Left lung (tissue), 10 donors: ENCODE data around the gene EIF4G3. TPM values are rescaled to one million over a fixed set of nuclear protein-coding genes. Genes with fewer than 3 reads are reported as not detected.

ENCODE experiments used
- ATAC-seq: fragments of 200-7000 bp; cut with Tn5 transposase; one replicate; pipeline ENCODE4 v1.9.1; 2020; ENCODE audit warnings: moderate library complexity
- DNase-seq, 4 donors: peaks; one replicate each; pipeline ENCODE4 v3.0.0-alpha.2; 2013 to 2020
- H3K27ac ChIP-seq, 2 donors: fragments of 200-600 bp; sonication (generic) in 1 of 2; one replicate each; pipeline versions ENCODE4 v1.5.0 to v1.8.0; 2020 to 2021
- H3K27me3 ChIP-seq, 2 donors: fragments of 200-600 bp; sonication (generic) in 1 of 2; one replicate each; pipeline versions ENCODE4 v1.5.0 to v1.8.0; 2020 to 2021
- H3K36me3 ChIP-seq, 2 donors: fragments of 200-600 bp; sonication (generic) in 1 of 2; one replicate each; pipeline versions ENCODE4 v1.5.0 to v1.8.0; 2020 to 2021
- H3K4me1 ChIP-seq, 2 donors: fragments of 200-600 bp; one replicate each; pipeline ENCODE4 v1.8.0; 2021
- H3K4me3 ChIP-seq, 2 donors: fragments of 200-600 bp; sonication (generic) in 1 of 2; one replicate each; pipeline versions ENCODE4 v1.5.0 to v1.8.0; 2020 to 2021; ENCODE audit warnings: mild to moderate bottlenecking in 1 of 2
- H3K9me3 ChIP-seq, 2 donors: fragments of 200-600 bp; sonication (generic) in 1 of 2; one replicate each; pipeline versions ENCODE4 v1.5.0 to v1.8.0; 2020 to 2021
- CTCF ChIP-seq, 2 donors: fragments of 200-600 bp; sonication (generic) in 1 of 2; IDR thresholded peaks; one replicate each; pipeline versions ENCODE4 v1.5.0 to v1.8.0; 2021; ENCODE audit warnings: antibody characterized with exemption in 2 of 2
- intact Hi-C, 2 donors: fragments of 100-400 bp; cut with DNase I; formaldehyde crosslinking; loops; one replicate each; pipeline versions ENCODE4 v1.11.2 to v1.14.2; 2022
- polyA plus RNA-seq, 6 donors: library from polyadenylated mRNA; unstranded; fragments of 120-200 nt; gene quantifications; one replicate each; pipeline ENCODE4 v1.2.1, GENCODE V29; 2013; ENCODE audit not compliant: insufficient read length in 6 of 6
- total RNA-seq, 2 donors: library from RNA; stranded (reverse); fragmentation: NEBNext Ultra II Directional; extraction: Animal tissue kit (Norgen Biotek cat#: 25700); gene quantifications; one replicate each; pipeline ENCODE4 v1.2.1, GENCODE V29; 2021
- donor health status: DM: no; HTN: yes; CAD: no.
- donor health status: DM: no; HTN: no; CAD: no.

Gene EIF4G3
- total and polyA plus RNA-seq, 8 donors, result 54.6 to 67.9 (median 61.7) TPM

GRCh38 chr1:20836230-20836629 is 340.5 kb downstream of the EIF4G3 start:
- TF ChIP-seq CTCF (IDR thresholded peaks at IDR 0.05), result no peak
- Histone ChIP-seq H3K36me3 (peaks cover 0 to 37% of the 10 kb centered on the region in 2 donors), H3K27ac (no peak overlapping the region), H3K27me3 (no peaks in the 10 kb centered on the region), H3K9me3 (no peaks in the 10 kb centered on the region), H3K4me1 (peaks cover 0 to 6% of the 10 kb centered on the region in 2 donors), H3K4me3 (no peak overlapping the region)
- DNase-seq (no peak), ATAC-seq (no peak)
- intact Hi-C loops, result no loop called here

GRCh38 chr1:20834780-20835179 is 341.9 kb downstream of the EIF4G3 start:
- TF ChIP-seq CTCF (IDR thresholded peaks at IDR 0.05), result no peak
- DNase-seq (no peak), ATAC-seq (no peak)
- Histone ChIP-seq H3K27me3 (no peaks in the 10 kb centered on the region), H3K27ac (no peak overlapping the region), H3K36me3 (peaks cover 0 to 27% of the 10 kb centered on the region in 2 donors), H3K4me3 (no peak overlapping the region), H3K4me1 (peaks cover 0 to 6% of the 10 kb centered on the region in 2 donors), H3K9me3 (no peaks in the 10 kb centered on the region)
- intact Hi-C loops, result no loop called here

GRCh38 chr1:20834192-20834591 is 342.5 kb downstream of the EIF4G3 start:
- Histone ChIP-seq H3K4me3 (no peak overlapping the region), H3K9me3 (no peaks in the 10 kb centered on the region), H3K27ac (no peak overlapping the region), H3K36me3 (peaks cover 0 to 22% of the 10 kb centered on the region in 2 donors), H3K4me1 (peaks cover 0 to 6% of the 10 kb centered on the region in 2 donors), H3K27me3 (no peaks in the 10 kb centered on the region)
- DNase-seq (no peak), ATAC-seq (no peak)
- TF ChIP-seq CTCF (IDR thresholded peaks at IDR 0.05), result no peak
- intact Hi-C loops, result no loop called here

- no peak overlapping the region for H3K4me3 ChIP-seq
- no peak overlapping the region for H3K27ac ChIP-seq
- intact Hi-C loops, result no loop called here
- no peaks in the 10 kb centered on the region for H3K4me1 ChIP-seq
- no peak for ATAC-seq
- no peak for DNase-seq
- TF ChIP-seq CTCF (IDR thresholded peaks at IDR 0.05), result no peak
- peaks cover 4 to 19% of the 10 kb centered on the region in 2 donors for H3K36me3 ChIP-seq
- no peaks in the 10 kb centered on the region for H3K27me3 ChIP-seq
- H3K9me3 ChIP-seq, result no peaks in the 10 kb centered on the region
Measured at GRCh38 chr1:20830378-20830777, 346.3 kb downstream of the EIF4G3 start.

- no peak overlapping the region for H3K27ac ChIP-seq
- H3K4me3 ChIP-seq, result no peak overlapping the region
- peaks cover 4 to 23% of the 10 kb centered on the region in 2 donors for H3K36me3 ChIP-seq
- no peak for ATAC-seq
- H3K27me3 ChIP-seq, result no peaks in the 10 kb centered on the region
- H3K4me1 ChIP-seq, result no peaks in the 10 kb centered on the region
- DNase-seq, result no peak
- no peak for TF ChIP-seq CTCF (IDR thresholded peaks at IDR 0.05)
- intact Hi-C loops, result no loop called here
- no peaks in the 10 kb centered on the region for H3K9me3 ChIP-seq
Measured at GRCh38 chr1:20829946-20830345, 346.8 kb downstream of the EIF4G3 start.
